NCI-H510A treated with DMSO at 0.1 percent for 48 hours (cell line): ENCODE results near the gene IPCEF1.
"Not testable (repeated sequence)": the region's sequence is repeated elsewhere in the genome, so short reads cannot be mapped to it uniquely, and the experiment has no call there.

ENCODE experiments used
- DNase-seq: peaks from one replicate; lab custom pipeline; 2025; lab: John Stamatoyannopoulos, UW

The IPCEF1 gene

GRCh38 chr6:154331750-154332149, 24.9 kb downstream of the IPCEF1 start:
- DNase-seq: no peak

DNA sequence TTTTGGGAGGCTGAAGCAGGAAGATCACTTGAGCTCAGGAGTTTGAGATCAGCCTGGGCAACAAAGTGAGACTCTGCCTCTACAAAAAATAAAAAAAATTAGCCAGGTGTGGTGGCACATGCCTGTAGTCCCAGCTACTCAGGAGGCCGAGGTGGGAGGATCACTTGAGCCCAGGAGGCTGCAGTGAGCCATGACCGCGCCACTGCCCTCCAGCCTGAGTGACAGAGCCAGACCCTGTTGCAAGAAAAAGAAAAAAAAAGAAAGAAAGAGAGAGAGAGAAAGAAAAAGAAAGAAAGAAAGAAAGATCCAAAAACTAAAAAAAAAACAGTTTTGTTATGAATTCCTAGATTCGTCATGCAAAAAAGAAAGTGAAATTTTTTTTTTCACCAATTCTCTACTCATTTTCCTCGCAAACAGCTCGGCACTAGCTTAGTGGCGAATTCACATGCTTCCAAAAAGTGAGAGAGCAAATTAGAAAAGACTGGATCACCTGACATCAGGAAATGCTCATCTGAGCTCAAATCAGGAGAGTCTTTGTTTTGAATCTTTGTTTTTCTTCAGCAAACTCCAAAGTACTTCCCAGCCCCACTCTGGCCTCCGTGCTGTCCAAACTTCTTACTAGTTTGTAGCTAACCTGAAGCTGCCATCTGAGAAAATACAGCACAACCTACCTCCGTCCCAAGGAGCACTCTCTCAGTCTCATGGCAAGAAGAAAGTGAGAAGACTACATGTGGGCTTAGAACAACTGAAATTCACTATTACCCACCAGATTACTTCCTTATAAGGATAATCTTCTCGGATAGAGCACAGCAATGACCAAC, 27.0 kb downstream of the IPCEF1 start:
- no peak for DNase-seq

GRCh38 chr6:154327313-154327712, 29.3 kb downstream of the IPCEF1 start:
- not testable (repeated sequence) for DNase-seq

DNA sequence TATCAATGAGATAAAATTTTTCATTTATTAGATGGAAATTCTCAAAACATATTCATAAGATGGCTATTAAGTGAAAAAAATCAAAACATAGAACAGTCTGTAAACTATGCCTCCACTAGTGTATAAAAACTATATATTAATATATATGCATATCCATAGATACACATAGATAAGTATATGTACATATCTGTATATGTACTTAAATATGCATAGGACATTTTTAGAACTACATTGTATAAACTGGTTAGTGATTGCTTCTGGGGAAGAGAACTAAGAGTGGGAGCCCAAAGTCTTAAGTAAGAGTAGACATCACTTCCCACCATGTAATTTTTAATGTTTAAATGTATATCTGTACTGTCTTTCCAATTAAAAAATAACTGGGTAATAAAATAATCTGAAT, 31.5 kb downstream of the IPCEF1 start:
- no peak for DNase-seq

DNA sequence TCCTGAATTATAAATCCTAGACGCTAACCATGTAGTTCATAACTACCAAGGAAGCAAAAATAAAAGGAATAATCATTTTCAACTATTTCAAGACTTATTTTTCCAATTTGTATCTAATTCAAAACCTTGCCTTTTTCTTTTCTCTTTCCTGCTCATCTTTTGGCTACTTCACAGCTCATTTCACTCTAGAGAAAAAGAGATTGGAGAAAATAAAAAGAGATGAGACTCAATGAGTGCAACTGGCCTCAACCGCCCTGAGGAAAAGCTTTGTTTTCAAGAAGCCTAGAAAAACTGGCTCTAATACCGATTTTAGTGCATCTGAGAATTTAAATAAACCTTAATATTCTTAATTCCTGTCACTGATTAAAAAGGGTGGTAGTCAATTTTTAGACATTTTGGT, 36.4 kb downstream of the IPCEF1 start:
- no peak for DNase-seq

- DNase-seq: no peak
Measured at GRCh38 chr6:154319231-154319858, 37.3 kb downstream of the IPCEF1 start.

DNA sequence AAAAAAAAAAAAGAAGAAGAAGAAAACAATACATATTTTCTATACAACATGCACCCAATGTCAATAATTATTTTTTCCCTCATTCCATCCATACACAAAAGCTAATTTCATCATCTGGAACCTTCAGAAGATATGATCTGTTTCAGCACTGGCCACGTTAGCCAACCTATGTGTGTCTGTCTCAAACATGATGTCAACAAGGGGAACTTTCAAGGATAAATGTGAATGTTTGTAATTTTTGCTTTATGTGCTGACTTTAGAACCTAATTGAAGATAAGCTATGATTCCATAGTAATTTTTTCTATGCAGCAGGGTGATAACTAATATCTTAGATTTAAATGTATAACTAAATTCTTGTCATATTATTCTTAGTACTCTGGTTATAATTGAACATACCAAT, 37.9 kb downstream of the IPCEF1 start:
- DNase-seq: no peak

GRCh38 chr6:154316131-154316530, 40.5 kb downstream of the IPCEF1 start:
- no peak for DNase-seq

- DNase-seq: no peak
Measured at GRCh38 chr6:154314084-154314483, 42.5 kb downstream of the IPCEF1 start.

GRCh38 chr6:154308986-154309385, 47.6 kb downstream of the IPCEF1 start:
- no peak for DNase-seq

- DNase-seq: no peak
Measured at GRCh38 chr6:154307696-154308425, 48.7 kb downstream of the IPCEF1 start.

GRCh38 chr6:154307147-154307546, 49.5 kb downstream of the IPCEF1 start:
- not testable (repeated sequence) for DNase-seq

GRCh38 chr6:154306696-154307095, 49.9 kb downstream of the IPCEF1 start:
- DNase-seq: no peak

GRCh38 chr6:154304191-154304590, 52.4 kb downstream of the IPCEF1 start:
- DNase-seq: no peak

DNA sequence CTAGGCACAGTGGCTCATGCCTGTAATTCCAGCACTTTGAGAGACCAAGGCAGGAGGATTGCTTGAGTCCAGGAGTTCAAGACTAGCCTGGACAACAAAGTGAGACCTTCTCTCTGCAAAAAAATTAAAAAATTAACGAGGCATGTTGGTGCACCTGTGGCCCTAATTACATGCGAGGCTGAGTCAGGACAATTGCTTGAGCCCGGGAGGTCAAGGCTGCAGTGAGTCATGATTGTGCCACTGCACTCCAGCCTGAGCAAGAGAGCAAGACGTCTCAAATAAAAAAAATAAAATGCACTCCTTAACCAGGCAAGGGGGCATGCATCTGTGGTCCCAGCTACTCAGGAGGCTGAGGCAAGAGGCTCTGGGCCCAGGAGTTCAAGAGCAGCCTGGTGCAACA, 53.0 kb downstream of the IPCEF1 start:
- not testable (repeated sequence) for DNase-seq

DNA sequence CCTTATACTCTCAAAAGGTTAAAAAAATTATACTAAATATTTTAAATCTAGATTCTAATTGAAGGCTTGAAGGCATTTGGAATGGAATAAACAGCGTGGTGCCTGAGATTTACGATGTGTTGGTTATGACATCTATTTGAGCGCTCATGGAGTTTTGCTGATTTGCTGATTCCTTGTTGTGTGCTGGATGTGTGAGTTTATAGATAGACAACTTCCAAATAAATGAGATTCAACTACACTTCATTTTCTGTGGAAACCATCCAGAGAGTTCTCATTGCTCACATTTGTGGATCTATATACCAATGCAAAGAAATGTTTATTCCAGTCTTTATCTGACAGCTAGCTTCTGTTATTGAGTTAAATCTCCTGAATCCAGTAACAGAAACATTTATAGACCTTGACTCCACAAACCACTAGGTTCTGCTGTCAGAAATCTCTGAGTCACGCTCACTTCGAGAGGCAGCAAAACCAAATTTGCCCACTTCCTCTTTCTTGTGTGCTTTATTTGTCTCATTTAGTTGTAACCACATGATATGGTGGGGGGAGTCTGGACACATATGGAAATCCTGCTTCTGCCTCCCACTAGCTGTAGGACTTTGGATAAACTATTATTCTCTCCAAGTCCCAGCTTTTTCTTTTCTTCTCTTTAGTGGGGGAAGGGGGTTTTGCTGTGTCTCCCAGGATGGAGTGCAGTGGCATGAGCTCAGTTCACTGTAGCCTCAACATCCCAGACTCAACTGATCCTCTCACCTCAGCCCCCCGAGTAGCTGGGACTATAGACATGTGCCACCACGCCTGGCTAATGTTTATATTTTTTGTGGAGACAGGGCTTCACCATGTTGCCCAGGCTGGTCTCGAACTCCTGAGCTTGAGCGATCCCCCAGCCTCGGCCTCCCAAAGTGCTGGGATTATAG, 54.5 kb downstream of the IPCEF1 start:
- DNase-seq: no peak

GRCh38 chr6:154301086-154301625, 55.4 kb downstream of the IPCEF1 start:
- no peak for DNase-seq

- DNase-seq: no peak
Measured at GRCh38 chr6:154298297-154298696, 58.3 kb downstream of the IPCEF1 start.

DNA sequence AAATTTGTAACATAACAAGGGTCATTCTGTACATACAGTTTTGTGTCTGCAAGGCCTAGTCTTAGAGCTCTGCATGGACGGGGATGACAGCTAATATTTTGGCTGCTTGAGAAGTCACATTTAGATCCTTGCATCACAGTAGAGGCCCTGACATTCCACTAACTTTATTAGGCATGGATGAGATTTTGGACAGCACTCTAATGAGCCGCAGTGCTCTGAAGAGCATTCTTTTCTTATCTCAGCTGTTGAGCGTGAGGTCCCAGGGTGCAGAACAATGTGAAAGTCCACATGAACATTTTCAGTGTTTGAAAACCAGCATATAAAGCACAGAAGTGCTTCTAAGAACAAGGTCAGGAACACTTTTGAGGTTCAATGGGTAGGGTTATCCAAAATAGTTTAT, 58.9 kb downstream of the IPCEF1 start:
- no peak for DNase-seq

GRCh38 chr6:154297210-154297609, 59.4 kb downstream of the IPCEF1 start:
- no peak for DNase-seq

DNA sequence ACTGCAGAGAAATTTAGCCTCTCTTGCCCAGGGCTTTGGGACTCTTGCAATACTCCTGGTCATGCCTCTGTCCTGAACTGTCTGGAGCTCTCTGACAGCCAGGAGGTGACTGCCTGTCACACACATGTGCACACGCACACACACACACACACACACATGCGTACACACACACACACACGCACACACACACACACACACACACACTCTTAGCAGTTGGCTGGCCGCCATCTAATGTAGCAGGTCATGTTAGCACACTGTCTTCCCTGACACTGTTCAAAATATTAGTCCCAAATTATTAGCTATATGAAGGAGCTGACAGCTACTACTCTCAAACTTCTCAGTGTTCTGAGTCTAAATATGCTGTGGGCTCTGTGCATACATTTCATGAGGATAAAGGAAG, 60.9 kb downstream of the IPCEF1 start:
- DNase-seq: no peak
